Nephron (organoid): ENCODE measurements around the gene APEH.

Experiments used
- H3K27ac Mint-ChIP-seq, 3 experiments: 2 replicates each; pipeline ENCODE4 v1.8.0; 2020; ENCODE audit warnings: mixed read lengths in 3 of 3, mild to moderate bottlenecking in 2 of 3, moderate library complexity in 1 of 3
- H3K27me3 Mint-ChIP-seq: 2 replicates; pipeline ENCODE4 v1.8.0; 2021; ENCODE audit warnings: low read depth, mild to moderate bottlenecking, moderate library complexity, mixed read lengths
- H3K36me3 Mint-ChIP-seq: 2 replicates; pipeline ENCODE4 v1.8.0; 2020; ENCODE audit warnings: low read depth, mixed read lengths
- H3K4me1 Mint-ChIP-seq: 2 replicates; pipeline ENCODE4 v1.8.0; 2020; ENCODE audit warnings: mixed read lengths
- H3K4me3 Mint-ChIP-seq, 3 experiments: 2 replicates each; pipeline ENCODE4 v1.8.0; 2020; ENCODE audit warnings: mild to moderate bottlenecking in 3 of 3, mixed read lengths in 3 of 3, moderate library complexity in 2 of 3
- H3K9me3 Mint-ChIP-seq: 2 replicates; pipeline ENCODE4 v1.8.0; 2020; ENCODE audit warnings: mixed read lengths
- CTCF ChIP-seq, 3 experiments: fragments of 200-600 bp; sonication (generic); IDR thresholded peaks; one replicate each; pipeline ENCODE4 v1.5.0; 2021; ENCODE audit warnings: antibody characterized with exemption in 3 of 3; ENCODE audit not compliant: unreplicated experiment in 3 of 3

Gene APEH

GRCh38 chr3:49646236-49646635, 27.9 kb upstream of the APEH start:
- Mint-ChIP-seq H3K36me3 (no peaks in the 10 kb centered on the region), H3K9me3 (no peaks in the 10 kb centered on the region), H3K4me3 (no peak overlapping the region), H3K27me3 (no peaks in the 10 kb centered on the region), H3K27ac (no peak overlapping the region), H3K4me1 (peaks cover 6% of the 10 kb centered on the region)
- no peak for TF ChIP-seq CTCF (IDR thresholded peaks at IDR 0.05; ENCODE audit: unreplicated experiment in 3 of 3)

DNA sequence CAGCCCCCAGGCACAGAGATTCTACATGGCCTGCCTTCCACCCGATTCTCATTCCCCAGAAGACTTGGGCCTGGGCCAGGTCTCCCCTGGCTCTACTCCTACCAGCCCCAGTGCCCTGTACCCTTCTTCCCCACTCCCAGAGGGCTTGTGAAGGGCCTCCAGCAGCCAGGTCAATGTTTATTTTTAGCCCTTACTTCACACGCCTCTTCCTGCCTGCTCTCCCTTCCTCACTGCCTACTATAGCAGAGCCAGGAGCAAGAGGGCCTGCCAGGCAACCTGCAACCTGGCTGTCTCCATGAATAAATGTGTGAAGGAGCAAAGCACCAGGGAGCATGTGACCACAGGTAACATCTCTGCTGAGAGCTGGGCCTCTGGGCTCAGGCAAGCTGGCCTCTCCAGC, 26.4 kb upstream of the APEH start:
- Mint-ChIP-seq H3K4me1 (peaks cover 6% of the 10 kb centered on the region), H3K9me3 (no peaks in the 10 kb centered on the region), H3K36me3 (no peaks in the 10 kb centered on the region), H3K4me3 (no peak overlapping the region), H3K27ac (peak overlapping the region in 1 of 3 experiments; percentile 33), H3K27me3 (no peaks in the 10 kb centered on the region)
- TF ChIP-seq CTCF (IDR thresholded peaks at IDR 0.05; ENCODE audit: unreplicated experiment in 3 of 3) = no peak

DNA sequence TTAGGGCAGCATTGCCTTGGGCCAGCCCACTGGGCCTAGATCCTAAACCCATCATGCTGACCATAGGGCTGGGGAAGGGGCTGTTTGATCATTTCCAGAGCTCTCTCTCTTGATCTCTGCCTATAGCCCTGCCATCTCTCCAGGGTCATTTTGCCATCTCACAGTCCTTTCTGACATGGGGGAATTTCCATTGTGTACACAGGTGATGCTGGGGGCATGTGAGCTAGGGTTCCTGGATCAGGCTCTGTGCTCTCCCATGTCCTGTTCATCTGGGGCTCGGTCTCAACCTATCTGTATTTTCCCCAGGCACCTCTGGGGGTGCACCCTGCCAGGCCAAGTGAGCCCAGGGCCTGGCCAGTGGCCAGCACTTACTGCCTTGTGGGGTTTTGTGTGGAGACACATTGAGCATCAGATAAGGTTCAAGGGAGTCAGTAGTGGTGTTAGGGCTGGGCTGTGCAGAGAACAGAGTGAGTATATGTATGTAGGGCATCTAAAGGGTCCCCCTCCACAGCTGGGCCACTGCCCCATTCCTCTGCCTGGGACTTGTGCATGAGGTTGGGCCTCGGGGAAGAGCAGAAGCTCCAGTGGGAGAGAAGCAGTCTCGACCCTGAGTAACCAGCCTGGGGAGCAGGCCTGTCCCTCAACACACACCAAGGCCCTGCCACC, 25.7 kb upstream of the APEH start:
- no peak for TF ChIP-seq CTCF (IDR thresholded peaks at IDR 0.05; ENCODE audit: unreplicated experiment in 3 of 3)
- no peaks in the 10 kb centered on the region for H3K36me3 Mint-ChIP-seq
- no peak overlapping the region for H3K27ac Mint-ChIP-seq
- no peaks in the 10 kb centered on the region for H3K9me3 Mint-ChIP-seq
- no peak overlapping the region for H3K4me3 Mint-ChIP-seq
- H3K4me1 Mint-ChIP-seq = peaks cover 12% of the 10 kb centered on the region
- no peaks in the 10 kb centered on the region for H3K27me3 Mint-ChIP-seq

DNA sequence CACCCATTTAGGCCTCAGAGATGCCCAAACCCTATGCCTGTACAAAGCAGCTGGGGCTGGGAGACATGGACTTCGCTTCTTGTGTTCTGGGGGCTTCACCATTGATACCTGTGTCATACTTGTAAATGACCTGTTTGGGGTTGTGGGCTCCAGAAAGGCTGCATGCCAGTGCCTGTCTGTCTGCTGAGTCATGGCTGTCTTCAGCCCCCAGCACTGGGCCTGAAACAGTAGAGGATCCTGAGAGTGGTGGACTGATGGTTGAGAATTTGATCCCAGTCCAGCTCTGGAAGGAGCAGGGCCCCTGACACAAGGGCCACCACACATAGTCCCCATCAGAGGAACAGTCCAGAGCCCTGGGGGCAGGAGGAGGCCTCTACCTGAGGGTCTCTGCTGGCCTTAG, 24.6 kb upstream of the APEH start:
- Mint-ChIP-seq H3K9me3 (no peaks in the 10 kb centered on the region), H3K36me3 (no peaks in the 10 kb centered on the region), H3K27ac (no peak overlapping the region), H3K27me3 (no peaks in the 10 kb centered on the region), H3K4me1 (peaks cover 21% of the 10 kb centered on the region), H3K4me3 (no peak overlapping the region)
- no peak for TF ChIP-seq CTCF (IDR thresholded peaks at IDR 0.05; ENCODE audit: unreplicated experiment in 3 of 3)

DNA sequence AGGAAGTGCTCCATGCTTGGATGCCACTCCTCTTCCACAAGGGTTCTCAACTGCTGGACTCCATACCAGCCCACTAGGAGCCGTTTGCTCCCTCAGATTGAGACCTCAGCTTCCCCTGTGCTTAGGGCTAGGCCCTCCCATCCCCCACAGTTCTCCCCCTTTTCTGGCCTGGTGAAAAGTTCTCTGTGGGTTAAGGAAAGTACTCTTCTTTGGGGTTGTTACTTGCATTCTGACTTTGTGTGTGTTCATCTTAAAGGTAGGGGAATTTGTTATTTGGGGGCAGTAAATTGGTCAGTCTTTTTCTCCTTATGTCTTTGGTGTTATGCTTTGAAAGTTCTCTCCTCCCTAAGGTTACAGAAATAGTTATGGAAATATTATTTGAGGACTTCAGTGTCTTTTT, 24.0 kb upstream of the APEH start:
- Mint-ChIP-seq H3K9me3 (no peaks in the 10 kb centered on the region), H3K4me3 (no peak overlapping the region), H3K27ac (peak overlapping the region in 1 of 3 experiments; percentile 2), H3K27me3 (no peaks in the 10 kb centered on the region), H3K4me1 (peaks cover 21% of the 10 kb centered on the region), H3K36me3 (no peaks in the 10 kb centered on the region)
- no peak for TF ChIP-seq CTCF (IDR thresholded peaks at IDR 0.05; ENCODE audit: unreplicated experiment in 3 of 3)

DNA sequence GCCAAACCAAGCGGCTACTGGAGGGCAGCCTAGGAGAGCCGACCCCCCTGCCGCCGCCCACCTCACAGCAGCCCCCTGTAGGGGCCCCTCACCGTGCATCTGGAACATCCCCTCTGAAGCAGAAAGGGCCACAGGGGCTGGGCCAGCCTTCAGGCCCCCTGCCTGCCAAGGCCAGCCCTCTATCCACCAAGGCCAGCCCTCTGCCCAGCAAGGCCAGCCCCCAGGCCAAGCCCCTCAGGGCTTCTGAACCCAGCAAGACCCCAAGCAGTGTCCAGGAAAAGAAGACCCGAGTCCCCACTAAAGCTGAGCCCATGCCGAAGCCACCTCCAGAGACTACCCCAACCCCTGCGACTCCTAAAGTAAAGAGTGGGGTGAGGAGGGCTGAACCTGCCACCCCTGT, 23.5 kb upstream of the APEH start:
- Mint-ChIP-seq H3K4me1 (peaks cover 21% of the 10 kb centered on the region), H3K9me3 (no peaks in the 10 kb centered on the region), H3K27ac (peak overlapping the region in 1 of 3 experiments; percentile 2), H3K27me3 (no peaks in the 10 kb centered on the region), H3K36me3 (no peaks in the 10 kb centered on the region), H3K4me3 (no peak overlapping the region)
- TF ChIP-seq CTCF (IDR thresholded peaks at IDR 0.05; ENCODE audit: unreplicated experiment in 3 of 3) = no peak
